Naive B cell (primary cell): ENCODE results near the gene TM4SF1. TPM values are rescaled to one million over a fixed set of nuclear protein-coding genes. Genes with fewer than 3 reads are reported as not detected.
"Not testable (repeated sequence)": the region's sequence is repeated elsewhere in the genome, so short reads cannot be mapped to it uniquely, and the experiment has no call there.

ENCODE experiments used
- ATAC-seq, 2 donors: fragments of 150-1000 bp; cut with Tn5 transposase; 2 replicates each; pipeline ENCODE4 v1.10.0; 2021; ENCODE audit warnings: low read depth in 2 of 2, mild to moderate bottlenecking in 2 of 2, moderate library complexity in 2 of 2
- DNase-seq: peaks from one replicate; pipeline ENCODE4 v3.0.0; 2022
- H3K27ac Mint-ChIP-seq, 6 donors: one replicate each; pipeline ENCODE4 v1.8.0; 2020 to 2022; ENCODE audit warnings: mild to moderate bottlenecking in 6 of 6, mixed read lengths in 6 of 6, moderate library complexity in 5 of 6, inconsistent platforms in 2 of 6
- H3K27me3 Mint-ChIP-seq, 3 donors: one replicate each; pipeline ENCODE4 v1.8.0; 2021 to 2022; ENCODE audit warnings: mixed read lengths in 3 of 3, mild to moderate bottlenecking in 1 of 3
- H3K36me3 Mint-ChIP-seq, 2 donors: one replicate each; pipeline ENCODE4 v1.8.0; 2020 to 2022; ENCODE audit warnings: mixed read lengths in 2 of 2, inconsistent platforms in 1 of 2, mild to moderate bottlenecking in 1 of 2
- H3K4me1 Mint-ChIP-seq, 3 donors: one replicate each; pipeline ENCODE4 v1.8.0; 2020 to 2022; ENCODE audit warnings: mixed read lengths in 3 of 3, inconsistent platforms in 1 of 3, mild to moderate bottlenecking in 1 of 3, moderate library complexity in 1 of 3
- H3K4me3 Mint-ChIP-seq, 8 donors: one replicate each; pipeline ENCODE4 v1.8.0; 2020 to 2022; ENCODE audit warnings: mild to moderate bottlenecking in 8 of 8, mixed read lengths in 8 of 8, moderate library complexity in 8 of 8, inconsistent platforms in 2 of 8
- H3K9me3 Mint-ChIP-seq, 7 donors: one replicate each; pipeline ENCODE4 v1.8.0; 2020 to 2022; ENCODE audit warnings: mixed read lengths in 7 of 7, mild to moderate bottlenecking in 5 of 7, inconsistent platforms in 2 of 7, moderate library complexity in 1 of 7
- polyA plus RNA-seq, 6 donors: library from polyadenylated mRNA; unstranded; fragments of 300-500 nt; fragmentation: Illumina TruSeq; gene quantifications; one replicate each; pipeline ENCODE4 v1.2.3, GENCODE V29; 2021; ENCODE audit warnings: low read depth in 6 of 6

The TM4SF1 gene
- polyA plus RNA-seq, 6 donors from 2014 or later: not detected

GRCh38 chr3:149340310-149340933, 37.0 kb downstream of the TM4SF1 start:
- Mint-ChIP-seq H3K36me3 (no peaks in the 10 kb centered on the region), H3K9me3 (peaks cover 0 to 2% (median 0%) of the 10 kb centered on the region in 7 donors), H3K27me3 (peaks cover 6 to 21% (median 11%) of the 10 kb centered on the region in 3 donors), H3K27ac (no peak overlapping the region), H3K4me3 (no peak overlapping the region), H3K4me1 (no peaks in the 10 kb centered on the region)
- no peak for ATAC-seq
- DNase-seq: no peak

- no peak overlapping the region for H3K27ac Mint-ChIP-seq
- H3K4me1 Mint-ChIP-seq: no peaks in the 10 kb centered on the region
- peaks cover 0 to 2% (median 0%) of the 10 kb centered on the region in 7 donors for H3K9me3 Mint-ChIP-seq
- no peaks in the 10 kb centered on the region for H3K36me3 Mint-ChIP-seq
- no peak for ATAC-seq
- DNase-seq: no peak
- peaks cover 6 to 21% (median 11%) of the 10 kb centered on the region in 3 donors for H3K27me3 Mint-ChIP-seq
- H3K4me3 Mint-ChIP-seq: no peak overlapping the region
Observed at GRCh38 chr3:149339931-149340309, 37.5 kb downstream of the TM4SF1 start.

GRCh38 chr3:149337486-149337885, 40.0 kb downstream of the TM4SF1 start:
- not testable (repeated sequence) for DNase-seq, ATAC-seq, H3K27ac Mint-ChIP-seq, H3K9me3 Mint-ChIP-seq, H3K36me3 Mint-ChIP-seq, H3K4me3 Mint-ChIP-seq, H3K4me1 Mint-ChIP-seq
- peaks cover 1 to 15% (median 12%) of the 10 kb centered on the region in 3 donors for H3K27me3 Mint-ChIP-seq

GRCh38 chr3:149336925-149337324, 40.5 kb downstream of the TM4SF1 start:
- H3K4me3 Mint-ChIP-seq: no peak overlapping the region
- ATAC-seq: no peak
- no peaks in the 10 kb centered on the region for H3K36me3 Mint-ChIP-seq
- DNase-seq: no peak
- no peaks in the 10 kb centered on the region for H3K4me1 Mint-ChIP-seq
- no peak overlapping the region for H3K27ac Mint-ChIP-seq
- peaks cover 0 to 15% (median 12%) of the 10 kb centered on the region in 3 donors for H3K27me3 Mint-ChIP-seq
- H3K9me3 Mint-ChIP-seq: peaks cover 0 to 2% (median 0%) of the 10 kb centered on the region in 7 donors

GRCh38 chr3:149333176-149333859, 44.1 kb downstream of the TM4SF1 start, which contains the start of gene TM4SF18:
Gene TM4SF18, minus strand, starts transcription at chr3:149333636. Its CDS starts 254 bp downstream, at chr3:149333382.
- H3K27me3 Mint-ChIP-seq: peaks cover 0 to 6% (median 0%) of the 10 kb centered on the region in 3 donors
- H3K4me3 Mint-ChIP-seq: no peak within 1 kb of the TSS
- DNase-seq: no peak
- no peak for ATAC-seq
- H3K9me3 Mint-ChIP-seq: peaks cover 0 to 2% (median 0%) of the 10 kb centered on the region in 7 donors
- H3K36me3 Mint-ChIP-seq: no peaks in the 10 kb centered on the region
- H3K27ac Mint-ChIP-seq: no peak within 1 kb of the TSS
- no peaks in the 10 kb centered on the region for H3K4me1 Mint-ChIP-seq

- no peak overlapping the region for H3K27ac Mint-ChIP-seq
- no peaks in the 10 kb centered on the region for H3K4me1 Mint-ChIP-seq
- ATAC-seq (no peak), DNase-seq (no peak)
- H3K27me3 Mint-ChIP-seq: peaks cover 0 to 6% (median 0%) of the 10 kb centered on the region in 3 donors
- H3K9me3 Mint-ChIP-seq: peaks cover 0 to 1% (median 0%) of the 10 kb centered on the region in 7 donors
- no peaks in the 10 kb centered on the region for H3K36me3 Mint-ChIP-seq
- H3K4me3 Mint-ChIP-seq: no peak overlapping the region
Observed at GRCh38 chr3:149332771-149333170, 44.7 kb downstream of the TM4SF1 start.

GRCh38 chr3:149332227-149332765, 45.2 kb downstream of the TM4SF1 start:
- no peak overlapping the region for H3K4me3 Mint-ChIP-seq
- H3K27ac Mint-ChIP-seq: no peak overlapping the region
- peaks cover 0 to 1% (median 0%) of the 10 kb centered on the region in 7 donors for H3K9me3 Mint-ChIP-seq
- H3K36me3 Mint-ChIP-seq: no peaks in the 10 kb centered on the region
- DNase-seq: no peak
- peaks cover 0 to 6% (median 0%) of the 10 kb centered on the region in 3 donors for H3K27me3 Mint-ChIP-seq
- no peak for ATAC-seq
- H3K4me1 Mint-ChIP-seq: no peaks in the 10 kb centered on the region

- Mint-ChIP-seq H3K9me3 (peaks cover 0 to 1% (median 0%) of the 10 kb centered on the region in 7 donors), H3K27ac (no peak overlapping the region), H3K27me3 (peaks cover 0 to 9% (median 0%) of the 10 kb centered on the region in 3 donors), H3K4me1 (no peaks in the 10 kb centered on the region), H3K4me3 (no peak overlapping the region), H3K36me3 (no peaks in the 10 kb centered on the region)
- no peak for ATAC-seq
- DNase-seq: no peak
Observed at GRCh38 chr3:149331396-149331795, 46.1 kb downstream of the TM4SF1 start.

GRCh38 chr3:149330609-149331331, 46.7 kb downstream of the TM4SF1 start:
- Mint-ChIP-seq H3K4me1 (no peaks in the 10 kb centered on the region), H3K4me3 (no peak overlapping the region)

GRCh38 chr3:149327156-149327555, 50.3 kb downstream of the TM4SF1 start:
- Mint-ChIP-seq H3K4me3 (no peak overlapping the region), H3K36me3 (no peaks in the 10 kb centered on the region), H3K27me3 (peaks cover 4 to 10% (median 4%) of the 10 kb centered on the region in 3 donors), H3K4me1 (no peaks in the 10 kb centered on the region), H3K9me3 (no peaks in the 10 kb centered on the region), H3K27ac (no peak overlapping the region)
- ATAC-seq (no peak), DNase-seq (no peak)

More at GRCh38 chr3:149330609-149331331, 46.7 kb downstream of the TM4SF1 start:
- DNase-seq (no peak), ATAC-seq (no peak)
- Mint-ChIP-seq H3K36me3 (no peaks in the 10 kb centered on the region), H3K9me3 (peaks cover 0 to 1% (median 0%) of the 10 kb centered on the region in 7 donors), H3K27me3 (peaks cover 0 to 10% (median 0%) of the 10 kb centered on the region in 3 donors), H3K27ac (no peak overlapping the region)

GRCh38 chr3:149325581-149325980, 51.9 kb downstream of the TM4SF1 start:
- H3K4me3 Mint-ChIP-seq: no peak overlapping the region
- no peak for ATAC-seq
- H3K27me3 Mint-ChIP-seq: peaks cover 4 to 10% (median 4%) of the 10 kb centered on the region in 3 donors
- no peaks in the 10 kb centered on the region for H3K4me1 Mint-ChIP-seq
- no peak overlapping the region for H3K27ac Mint-ChIP-seq
- H3K36me3 Mint-ChIP-seq: no peaks in the 10 kb centered on the region
- no peaks in the 10 kb centered on the region for H3K9me3 Mint-ChIP-seq
- no peak for DNase-seq

- peaks cover 4 to 10% (median 4%) of the 10 kb centered on the region in 3 donors for H3K27me3 Mint-ChIP-seq
- H3K36me3 Mint-ChIP-seq: no peaks in the 10 kb centered on the region
- DNase-seq (no peak), ATAC-seq (no peak)
- no peaks in the 10 kb centered on the region for H3K4me1 Mint-ChIP-seq
- H3K27ac Mint-ChIP-seq: no peak overlapping the region
- no peak overlapping the region for H3K4me3 Mint-ChIP-seq
- H3K9me3 Mint-ChIP-seq: no peaks in the 10 kb centered on the region
Observed at GRCh38 chr3:149324332-149324731, 53.1 kb downstream of the TM4SF1 start.

GRCh38 chr3:149321640-149322039, 55.8 kb downstream of the TM4SF1 start:
- H3K4me1 Mint-ChIP-seq: no peaks in the 10 kb centered on the region
- ATAC-seq: no peak

More at GRCh38 chr3:149321640-149322039, 55.8 kb downstream of the TM4SF1 start:
- H3K36me3 Mint-ChIP-seq: no peaks in the 10 kb centered on the region
- peaks cover 4 to 10% (median 6%) of the 10 kb centered on the region in 3 donors for H3K27me3 Mint-ChIP-seq
- no peak overlapping the region for H3K4me3 Mint-ChIP-seq
- no peak for DNase-seq
- no peak overlapping the region for H3K27ac Mint-ChIP-seq
- no peaks in the 10 kb centered on the region for H3K9me3 Mint-ChIP-seq
